Chondrocyte (in vitro differentiated cells): ENCODE measurements around the gene MCOLN2. TPM values are rescaled to one million over a fixed set of nuclear protein-coding genes. Genes with fewer than 3 reads are reported as not detected.

Experiments used
- DNase-seq: peaks from one replicate; pipeline ENCODE4 v3.0.0; 2021; ENCODE audit warnings: mixed read lengths, low spot score
- H3K27ac Mint-ChIP-seq: one replicate; pipeline ENCODE4 v1.8.0; 2021; ENCODE audit warnings: mild to moderate bottlenecking, moderate library complexity, mixed read lengths; ENCODE audit not compliant: unreplicated experiment
- H3K27me3 Mint-ChIP-seq: 2 replicates; pipeline ENCODE4 v1.8.0; 2021; ENCODE audit warnings: low read depth, mixed read lengths
- H3K36me3 Mint-ChIP-seq: 2 replicates; pipeline ENCODE4 v1.8.0; 2021; ENCODE audit warnings: low read depth, mixed read lengths
- H3K4me1 Mint-ChIP-seq: 2 replicates; pipeline ENCODE4 v1.8.0; 2021; ENCODE audit warnings: low read depth, mild to moderate bottlenecking, mixed read lengths
- H3K4me3 Mint-ChIP-seq: one replicate; pipeline ENCODE4 v1.8.0; 2021; ENCODE audit warnings: mild to moderate bottlenecking, moderate library complexity, mixed read lengths; ENCODE audit not compliant: unreplicated experiment
- H3K9me3 Mint-ChIP-seq: 2 replicates; pipeline ENCODE4 v1.8.0; 2021; ENCODE audit warnings: low read depth, mixed read lengths
- CTCF ChIP-seq: fragments of 200-600 bp; sonication (generic); IDR thresholded peaks from 2 replicates; pipeline ENCODE4 v1.5.0; 2021; ENCODE audit warnings: antibody characterized with exemption, mild to moderate bottlenecking, moderate library complexity
- total RNA-seq: library from RNA; stranded (reverse); gene quantifications from 3 replicates; pipeline ENCODE4 v1.2.1, GENCODE V29; 2021

MCOLN2 gene
- total RNA-seq, 1 donor from 2014 or later = not detected

- H3K27me3 Mint-ChIP-seq = no peaks in the 10 kb centered on the region
- H3K4me3 Mint-ChIP-seq = no peak overlapping the region
- no peak for DNase-seq
- TF ChIP-seq CTCF = no peak
- H3K36me3 Mint-ChIP-seq = no peaks in the 10 kb centered on the region
- no peak overlapping the region for H3K27ac Mint-ChIP-seq
- H3K9me3 Mint-ChIP-seq = no peaks in the 10 kb centered on the region
- H3K4me1 Mint-ChIP-seq = peaks cover 2% of the 10 kb centered on the region
Observed at GRCh38 chr1:85028151-85028550, 31.2 kb upstream of the MCOLN2 start.

- no peak for DNase-seq
- Mint-ChIP-seq H3K27me3 (no peaks in the 10 kb centered on the region), H3K4me3 (no peak overlapping the region), H3K9me3 (no peaks in the 10 kb centered on the region), H3K27ac (no peak overlapping the region), H3K36me3 (no peaks in the 10 kb centered on the region), H3K4me1 (no peaks in the 10 kb centered on the region)
- TF ChIP-seq CTCF = peak; percentile 72
Observed at GRCh38 chr1:85027242-85027983, 30.5 kb upstream of the MCOLN2 start.

GRCh38 chr1:85025940-85026339 is 29.0 kb upstream of the MCOLN2 start:
- no peaks in the 10 kb centered on the region for H3K9me3 Mint-ChIP-seq
- H3K27ac Mint-ChIP-seq = no peak overlapping the region
- no peak for DNase-seq
- TF ChIP-seq CTCF = no peak
- no peaks in the 10 kb centered on the region for H3K36me3 Mint-ChIP-seq
- H3K27me3 Mint-ChIP-seq = peaks cover 9% of the 10 kb centered on the region
- no peaks in the 10 kb centered on the region for H3K4me1 Mint-ChIP-seq
- no peak overlapping the region for H3K4me3 Mint-ChIP-seq

GRCh38 chr1:85024736-85025135 is 27.8 kb upstream of the MCOLN2 start:
- H3K9me3 Mint-ChIP-seq = no peaks in the 10 kb centered on the region
- TF ChIP-seq CTCF = no peak
- no peak for DNase-seq
- no peak overlapping the region for H3K4me3 Mint-ChIP-seq
- peaks cover 14% of the 10 kb centered on the region for H3K27me3 Mint-ChIP-seq
- no peaks in the 10 kb centered on the region for H3K4me1 Mint-ChIP-seq
- no peak overlapping the region for H3K27ac Mint-ChIP-seq
- H3K36me3 Mint-ChIP-seq = no peaks in the 10 kb centered on the region

- Mint-ChIP-seq H3K9me3 (no peaks in the 10 kb centered on the region), H3K36me3 (no peaks in the 10 kb centered on the region), H3K4me1 (no peaks in the 10 kb centered on the region), H3K4me3 (no peak overlapping the region), H3K27me3 (peaks cover 21% of the 10 kb centered on the region), H3K27ac (no peak overlapping the region)
- no peak for DNase-seq
- TF ChIP-seq CTCF = no peak
Observed at GRCh38 chr1:85022700-85023099, 25.8 kb upstream of the MCOLN2 start.
